GM19035 (cell line): ENCODE measurements around the gene SMIM35.
A peak's percentile ranks its signal among the peaks of the same experiment; 100 is the strongest.
"Not testable (repeated sequence)": the region's sequence is repeated elsewhere in the genome, so short reads cannot be mapped to it uniquely, and the experiment has no call there.

ENCODE experiments used
- ATAC-seq: cut with Tn5 transposase; IDR thresholded peaks from one replicate; pipeline ENCODE4 v1.9.1; 2021; ENCODE audit not compliant: unreplicated experiment

Gene SMIM35

DNA sequence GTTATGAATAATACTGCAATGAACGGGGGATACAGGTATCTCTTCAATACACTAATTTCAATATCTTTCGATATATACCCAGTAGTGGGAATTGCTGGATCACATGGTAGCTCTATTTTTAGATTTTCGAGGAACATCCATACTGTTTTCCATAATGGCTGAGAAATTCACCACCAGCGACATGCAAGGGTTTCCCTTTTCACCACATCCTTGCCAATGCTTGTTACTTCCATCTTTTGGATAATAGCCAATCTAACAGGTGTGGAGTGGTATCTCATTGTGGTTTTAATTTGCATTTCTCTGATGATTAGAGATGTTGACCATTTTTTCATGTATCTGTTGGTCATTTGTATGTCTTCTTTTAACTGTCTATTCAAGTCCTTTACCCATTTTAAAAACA, 94.6 kb downstream of the SMIM35 start:
- no peak for ATAC-seq

DNA sequence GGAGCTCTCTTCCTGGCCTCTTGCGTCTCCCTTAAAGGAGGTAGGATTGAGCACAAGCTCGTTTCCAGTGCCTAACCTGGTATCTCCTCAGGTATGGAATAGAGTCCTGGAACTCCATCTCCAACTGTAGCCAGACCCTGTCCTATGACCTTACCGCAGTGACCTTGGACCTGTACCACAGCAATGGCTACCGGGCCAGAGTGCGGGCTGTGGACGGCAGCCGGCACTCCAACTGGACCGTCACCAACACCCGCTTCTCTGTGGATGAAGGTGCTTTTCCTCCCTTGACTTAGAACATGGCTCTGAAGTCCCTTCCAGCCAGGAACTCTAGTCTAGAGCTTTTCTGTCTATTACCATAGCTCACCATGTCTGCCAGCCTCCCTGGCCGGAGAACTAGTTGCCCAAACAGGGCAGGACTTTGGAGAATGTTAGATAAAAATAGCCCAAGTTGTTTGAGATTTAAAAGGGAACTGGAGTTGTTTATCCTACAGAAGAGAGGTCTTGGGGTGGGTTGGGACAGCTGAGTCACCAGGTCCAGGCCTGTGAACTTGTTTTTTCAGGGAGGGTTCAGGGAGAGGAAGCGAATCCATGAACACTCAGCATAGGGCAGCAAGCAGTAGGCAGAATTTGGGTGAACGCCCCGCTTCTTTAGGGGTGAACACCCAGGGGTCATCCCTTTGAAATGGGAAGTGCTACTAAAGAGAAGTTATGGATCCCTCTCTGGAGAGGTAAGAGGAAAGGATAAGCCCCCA, 97.2 kb downstream of the SMIM35 start:
- no peak for ATAC-seq

GRCh38 chr11:117986981-117987574, 99.7 kb downstream of the SMIM35 start:
- peak; percentile 40 for ATAC-seq

GRCh38 chr11:117985953-117986887, 100.5 kb downstream of the SMIM35 start, which contains the start of gene IL10RA:
Gene IL10RA (plus strand): TSS chr11:117986394. CDS start chr11:117986468, 74 bp downstream.
- peak; percentile 89 for ATAC-seq

- no peak for ATAC-seq
These were observed 102.3 kb downstream of the SMIM35 start for GRCh38 chr11:117984476-117984875.

DNA sequence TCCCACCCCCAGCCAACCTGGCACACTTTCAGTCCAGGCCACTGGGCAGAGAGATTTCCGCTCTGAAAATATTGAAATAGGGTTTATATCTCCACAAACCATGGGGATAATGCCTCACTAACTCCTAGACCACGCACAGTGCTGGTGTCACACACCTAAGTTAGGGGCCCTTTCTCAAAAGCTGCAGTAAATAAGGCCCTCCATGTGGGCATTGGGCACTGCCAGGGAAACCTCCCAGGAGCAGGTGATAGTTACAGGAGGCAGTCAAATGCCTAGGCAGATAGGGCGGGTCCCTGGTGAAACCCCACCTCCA, 103.6 kb downstream of the SMIM35 start:
- ATAC-seq = no peak

DNA sequence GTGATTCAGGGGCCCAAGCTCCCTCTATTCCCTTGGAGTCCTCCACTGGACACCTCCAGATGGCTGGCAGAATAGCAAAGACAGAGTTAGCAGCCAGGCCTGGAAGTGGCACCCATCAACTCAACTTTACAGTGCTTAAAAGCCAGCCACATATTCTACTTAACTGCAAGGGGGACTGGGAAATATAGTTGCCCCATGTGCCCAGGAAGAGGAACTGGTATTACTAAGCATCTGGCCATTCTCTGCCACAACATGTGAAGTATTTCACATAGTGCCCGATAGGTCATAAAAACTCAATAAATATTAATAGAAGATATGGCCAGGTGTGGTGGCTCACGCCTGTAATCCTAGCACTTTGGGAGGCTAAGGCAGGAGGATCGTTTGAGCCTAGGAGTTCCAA, 106.0 kb downstream of the SMIM35 start:
- no peak for ATAC-seq

GRCh38 chr11:117980280-117980679, 106.5 kb downstream of the SMIM35 start:
- ATAC-seq = no peak

GRCh38 chr11:117979481-117980211, 107.1 kb downstream of the SMIM35 start:
- ATAC-seq = no peak

GRCh38 chr11:117978991-117979390, 107.8 kb downstream of the SMIM35 start:
- ATAC-seq = no peak

GRCh38 chr11:117978291-117978910, 108.4 kb downstream of the SMIM35 start:
- not testable (repeated sequence) for ATAC-seq

GRCh38 chr11:117977612-117978264, 109.0 kb downstream of the SMIM35 start:
- ATAC-seq = not testable (repeated sequence)

DNA sequence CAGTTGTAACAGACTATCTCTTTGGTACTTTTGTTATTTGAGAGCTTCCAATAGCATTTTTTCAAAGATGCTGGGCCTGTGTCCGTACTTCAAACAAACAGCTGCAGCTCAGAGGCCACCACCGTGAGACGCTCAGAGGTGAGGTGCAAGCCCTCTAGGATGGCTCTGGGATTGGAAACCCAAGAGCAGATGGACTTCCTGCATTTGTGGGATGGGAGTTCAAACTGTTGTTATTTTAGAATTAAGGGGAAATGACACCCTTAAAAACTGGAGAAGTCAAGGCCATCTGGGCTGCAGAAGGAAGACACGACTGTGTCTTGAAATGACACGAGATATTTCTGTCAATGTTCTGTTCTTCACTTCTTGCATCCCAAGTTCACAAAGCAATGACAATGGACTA, 109.7 kb downstream of the SMIM35 start:
- no peak for ATAC-seq

GRCh38 chr11:117976445-117976844, 110.3 kb downstream of the SMIM35 start:
- ATAC-seq = no peak

GRCh38 chr11:117973503-117973860, 113.3 kb downstream of the SMIM35 start:
- ATAC-seq = no peak

GRCh38 chr11:117972629-117973502, 113.9 kb downstream of the SMIM35 start:
- ATAC-seq = no peak

DNA sequence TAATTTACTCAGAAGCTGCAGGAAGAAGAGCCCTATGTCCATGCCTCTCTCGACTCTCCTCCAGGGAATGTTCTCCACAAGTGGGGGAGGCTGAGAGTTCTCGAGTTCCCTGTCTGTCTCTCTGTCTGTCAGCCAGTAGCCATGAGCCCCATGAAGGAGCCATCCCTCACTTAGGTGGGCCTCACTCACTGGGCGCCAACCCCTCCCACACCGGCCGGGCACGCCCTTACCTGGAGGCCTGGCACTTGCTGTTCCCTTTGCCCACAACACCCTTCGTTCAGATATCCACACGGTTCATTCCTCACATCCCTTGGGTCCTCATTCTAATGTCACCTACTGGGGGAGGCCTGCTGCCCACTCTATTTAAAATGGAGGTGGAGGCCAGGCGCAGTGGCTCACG, 114.7 kb downstream of the SMIM35 start:
- ATAC-seq = no peak

- no peak for ATAC-seq
These were observed 116.3 kb downstream of the SMIM35 start for GRCh38 chr11:117970400-117971024.
